Right ventricle myocardium superior (tissue), 1 donor: ENCODE results near the gene RAVER2. TPM values are rescaled to one million over a fixed set of nuclear protein-coding genes. Genes with fewer than 3 reads are reported as not detected.
"Not testable (repeated sequence)": the region's sequence is repeated elsewhere in the genome, so short reads cannot be mapped to it uniquely, and the experiment has no call there.

Experiments used
- ATAC-seq: fragments of 200-7000 bp; cut with Tn5 transposase; one replicate; pipeline ENCODE4 v1.9.1; 2020; ENCODE audit warnings: mild to moderate bottlenecking; ENCODE audit not compliant: poor library complexity
- DNase-seq: peaks from one replicate; pipeline ENCODE4 v3.0.0-alpha.2; 2020
- intact Hi-C: fragments of 100-400 bp; cut with DNase I; formaldehyde crosslinking; loops from one replicate; pipeline ENCODE4 v1.11.2; 2022
- long read RNA-seq: library from polyadenylated mRNA; unstranded; transcript quantifications from one replicate; pipeline ENCODE4 v2.0.0, GENCODE V29; 2021
- total RNA-seq: library from RNA; stranded (reverse); fragmentation: NEBNext Ultra II Directional; extraction: Animal tissue kit (Norgen Biotek cat#: 25700); gene quantifications from one replicate; pipeline ENCODE4 v1.2.1, GENCODE V29; 2021
- donor health status: DM: no; HTN: yes; CAD: no; lungs with severe emphysema.

RAVER2 gene
- total RNA-seq = 30.1 TPM
- long read RNA-seq, full-length matches to known transcripts = 67 of 91 reads
- long read RNA-seq, partial matches to known transcripts = 15 of 91 reads
- long read RNA-seq, other reads (novel, unspliced or antisense) = 9 of 91 reads

DNA sequence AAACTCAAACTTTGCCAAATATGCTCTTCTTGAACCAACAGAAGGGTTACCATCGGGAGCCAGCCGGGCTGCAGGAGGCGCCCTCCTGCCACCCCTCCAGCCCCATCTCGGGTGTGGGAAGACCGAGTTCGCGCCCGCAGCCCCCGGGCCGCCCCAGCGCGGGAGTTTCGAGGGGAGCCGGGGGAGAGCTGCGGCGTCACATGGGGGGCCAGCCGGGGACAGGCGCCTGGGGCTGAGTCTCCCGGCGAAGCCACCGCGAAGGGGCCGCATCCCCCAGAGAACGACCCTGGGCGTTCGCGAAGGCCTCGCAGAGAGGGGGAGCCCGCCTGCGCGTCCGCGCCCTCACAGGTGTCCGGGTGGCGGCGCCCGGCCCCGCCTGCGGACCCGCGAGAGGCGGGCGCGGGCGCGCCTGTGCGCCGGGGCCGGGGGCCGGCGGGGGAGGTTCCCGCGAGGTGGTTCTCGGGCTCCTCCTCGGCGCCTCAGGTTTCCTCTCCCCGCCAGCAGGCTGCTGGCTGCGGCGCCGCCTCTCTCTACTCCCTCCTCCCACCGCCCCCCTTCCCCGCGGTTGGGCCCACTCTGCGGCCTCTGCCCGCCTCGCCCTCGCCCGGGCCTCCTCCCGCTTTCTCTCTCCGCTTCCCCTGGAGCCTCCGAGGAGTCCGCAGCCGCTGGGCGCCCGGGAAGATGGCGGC lies at the start of gene RAVER2:
RAVER2 (plus strand) TSS at position 584 of the 689 bp plus-strand sequence; CDS start at position 682, 98 bp downstream.
- intact Hi-C loops = loop anchor here (10.0 kb wide), 1 partner anchor 80 kb away; no protein-coding TSS in a partner anchor
- ATAC-seq (peak; percentile 87), DNase-seq (peak; percentile 85)

DNA sequence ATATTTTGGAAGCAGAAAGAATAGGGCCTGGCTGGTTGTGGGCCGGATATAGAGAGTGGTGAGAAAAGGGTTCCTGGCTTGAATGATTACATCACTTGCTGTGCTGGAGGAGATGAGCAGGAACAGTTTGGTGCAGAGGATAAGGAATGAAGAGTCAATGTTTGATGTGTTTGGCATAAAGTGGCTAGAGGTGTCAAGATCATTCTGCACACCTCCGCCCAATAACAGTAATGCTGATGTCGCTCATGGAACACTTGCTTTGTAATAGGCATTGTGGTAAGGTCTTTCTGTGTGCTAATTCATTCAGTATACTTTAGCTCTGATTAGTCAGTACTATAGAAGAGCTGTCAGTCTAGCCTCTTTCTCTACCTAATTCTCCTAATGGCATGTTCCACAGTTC lies 48.0 kb upstream of the RAVER2 start:
- DNase-seq (no peak), ATAC-seq (no peak)
- intact Hi-C loops = no loop called here

- ATAC-seq = no peak
- no peak for DNase-seq
- intact Hi-C loops = no loop called here
These were observed 45.5 kb upstream of the RAVER2 start for GRCh38 chr1:64699327-64699726.

- DNase-seq = no peak
- ATAC-seq = no peak
- intact Hi-C loops = no loop called here
These were observed 43.8 kb upstream of the RAVER2 start for GRCh38 chr1:64701071-64701470.

DNA sequence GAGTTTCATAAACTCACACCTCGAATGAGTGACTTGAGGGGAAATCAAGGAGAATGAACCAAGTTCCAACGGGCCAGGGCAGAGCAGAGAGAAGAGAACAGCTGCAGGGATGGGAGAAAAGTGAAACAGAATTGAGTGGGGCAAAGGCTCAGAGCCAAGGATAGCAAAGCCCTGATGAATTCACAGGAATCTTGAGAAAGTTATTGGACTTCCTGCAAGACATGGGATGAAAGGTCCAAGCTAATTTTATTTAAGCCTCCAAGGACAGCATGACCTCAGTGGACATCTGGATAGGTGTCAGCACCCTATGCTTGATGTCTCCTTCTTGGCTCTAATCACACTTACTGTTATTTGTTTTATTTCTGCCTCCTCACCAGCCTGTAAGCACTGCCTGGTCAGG lies 43.0 kb upstream of the RAVER2 start:
- peak; percentile 81 for ATAC-seq
- DNase-seq = no peak
- intact Hi-C loops = no loop called here

- DNase-seq, intact Hi-C loops, ATAC-seq: not testable (repeated sequence)
These were observed 42.2 kb upstream of the RAVER2 start for GRCh38 chr1:64702670-64703069.

- intact Hi-C loops = no loop called here
- DNase-seq = no peak
- ATAC-seq = no peak
These were observed 41.3 kb upstream of the RAVER2 start for GRCh38 chr1:64703600-64703999.

GRCh38 chr1:64705591-64705990 lies 39.3 kb upstream of the RAVER2 start:
- intact Hi-C loops = no loop called here
- no peak for ATAC-seq
- no peak for DNase-seq

DNA sequence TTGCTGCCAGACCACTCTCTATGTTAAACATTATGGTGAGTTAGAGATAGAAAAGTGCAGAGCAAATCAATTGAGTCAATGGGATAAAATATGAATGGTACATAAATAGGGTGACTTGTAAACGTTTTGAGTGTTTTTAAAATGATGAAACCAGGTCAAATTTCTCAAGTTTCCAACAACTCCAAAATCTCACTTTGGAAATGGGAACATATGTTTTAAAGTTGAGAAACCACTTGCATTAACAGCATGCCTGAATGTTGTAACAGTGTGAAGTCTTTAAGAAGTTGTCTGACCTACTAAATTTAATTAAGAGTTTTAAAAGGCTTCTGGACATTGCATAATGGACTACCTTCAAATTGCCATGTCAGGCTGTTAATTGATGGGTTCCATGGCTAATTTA lies 33.6 kb upstream of the RAVER2 start:
- intact Hi-C loops = no loop called here
- ATAC-seq (no peak), DNase-seq (no peak)

GRCh38 chr1:64712049-64712448 lies 32.8 kb upstream of the RAVER2 start:
- DNase-seq (no peak), ATAC-seq (no peak)
- intact Hi-C loops = no loop called here

DNA sequence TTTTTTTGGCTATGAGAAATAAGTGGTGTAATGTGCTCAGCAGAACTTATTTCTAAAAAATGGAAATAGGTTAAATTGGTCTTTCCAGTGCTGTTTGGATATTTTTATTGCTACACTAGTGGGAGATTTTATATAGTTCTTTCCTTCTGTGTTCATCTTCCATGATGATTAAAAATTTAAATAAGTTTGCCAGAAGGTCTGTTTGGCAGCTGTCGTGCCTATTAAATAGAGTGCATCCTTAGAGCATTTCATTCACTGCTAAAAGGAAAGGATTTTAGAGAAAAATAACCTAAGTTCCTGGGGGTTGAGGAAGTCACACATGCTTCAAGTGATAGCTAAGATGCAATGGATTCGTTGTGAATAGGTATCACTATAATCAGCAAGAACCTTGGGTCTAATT lies 29.7 kb upstream of the RAVER2 start:
- no peak for DNase-seq

DNA sequence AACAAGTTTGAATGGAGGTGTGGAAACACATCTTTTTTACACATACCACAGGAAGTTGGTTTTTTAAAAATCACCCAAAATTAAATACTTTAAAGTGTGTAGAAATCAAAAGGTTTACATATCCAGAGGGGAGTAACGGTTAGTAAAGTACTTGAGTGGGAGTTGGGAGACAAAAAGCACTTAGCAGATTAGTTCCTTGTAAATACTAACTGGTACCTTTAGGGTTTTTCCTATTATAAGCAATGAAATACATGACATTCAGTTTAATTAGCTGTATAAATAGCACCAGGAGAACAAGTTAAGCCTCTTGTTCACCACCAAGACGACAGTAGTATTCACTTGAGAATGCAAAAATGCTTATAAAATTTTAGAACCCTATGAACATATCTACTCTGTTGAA lies 23.7 kb upstream of the RAVER2 start:
- no peak for DNase-seq
- no peak for ATAC-seq
- intact Hi-C loops = no loop called here

More for the DNA sequence above, 29.7 kb upstream of the RAVER2 start:
- ATAC-seq = no peak
- intact Hi-C loops = no loop called here

DNA sequence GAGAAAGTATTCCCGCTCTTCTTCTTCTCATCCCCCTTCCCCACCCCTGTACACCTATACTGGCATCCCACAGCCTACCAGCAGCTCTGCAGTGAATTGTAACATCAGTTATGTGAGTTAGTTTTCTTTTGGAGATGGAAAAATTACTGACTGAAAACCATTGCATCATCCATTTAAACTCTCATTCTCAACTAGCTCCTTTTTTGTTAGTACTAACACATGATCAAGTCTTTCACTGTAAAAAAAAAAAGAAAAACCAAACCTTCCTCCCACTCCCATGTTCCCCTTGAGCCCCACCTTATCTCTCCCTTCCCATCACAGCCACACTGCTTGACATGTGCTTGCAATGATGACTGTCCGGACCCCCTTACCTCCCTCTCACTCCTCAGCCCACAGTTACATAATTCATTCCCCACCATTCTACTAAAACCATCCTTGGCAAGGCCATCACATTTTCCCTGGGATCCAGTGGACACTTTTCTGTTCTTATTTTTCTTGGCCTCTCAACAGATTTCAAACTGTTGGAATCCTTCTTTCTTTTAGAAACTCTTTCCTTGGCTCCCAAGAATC lies 23.2 kb upstream of the RAVER2 start:
- intact Hi-C loops = no loop called here
- ATAC-seq = peak; percentile 56
- no peak for DNase-seq

- intact Hi-C loops = no loop called here
- ATAC-seq = no peak
- no peak for DNase-seq
These were observed 17.0 kb upstream of the RAVER2 start for GRCh38 chr1:64727861-64728260.

DNA sequence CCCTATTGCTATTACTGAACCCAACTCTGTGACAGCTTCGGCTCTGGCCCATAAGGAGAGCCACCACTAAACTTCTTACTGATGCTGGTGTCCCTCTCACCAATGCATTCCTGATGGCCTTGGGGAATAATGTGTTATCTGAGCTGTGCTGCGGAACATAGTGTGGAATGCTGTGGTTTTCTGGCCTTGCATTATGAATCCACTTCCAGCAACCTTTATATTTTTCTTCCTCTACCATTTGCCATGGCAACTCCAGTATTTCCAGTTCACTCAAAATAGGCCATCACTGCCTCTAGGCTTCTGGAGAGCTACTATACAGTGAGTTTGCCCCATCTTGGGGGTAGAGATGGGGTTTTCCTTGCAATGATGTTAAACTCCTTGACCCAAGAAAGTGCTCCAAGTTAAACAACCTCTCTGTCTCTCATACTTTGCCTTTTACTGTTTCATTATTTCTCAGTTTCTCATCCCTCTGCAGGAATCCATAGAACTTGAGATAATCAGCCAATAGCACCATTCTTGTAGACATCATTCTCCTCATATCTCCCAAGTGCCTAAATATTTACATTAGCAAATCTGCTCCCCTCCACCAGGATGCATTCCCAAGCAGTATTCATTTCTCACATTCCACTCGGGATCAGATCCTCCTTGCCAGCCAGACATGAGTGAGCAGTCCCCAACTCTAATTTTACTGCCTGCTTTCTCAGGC lies 11.1 kb upstream of the RAVER2 start:
- ATAC-seq = no peak
- DNase-seq = no peak
- intact Hi-C loops = no loop called here

DNA sequence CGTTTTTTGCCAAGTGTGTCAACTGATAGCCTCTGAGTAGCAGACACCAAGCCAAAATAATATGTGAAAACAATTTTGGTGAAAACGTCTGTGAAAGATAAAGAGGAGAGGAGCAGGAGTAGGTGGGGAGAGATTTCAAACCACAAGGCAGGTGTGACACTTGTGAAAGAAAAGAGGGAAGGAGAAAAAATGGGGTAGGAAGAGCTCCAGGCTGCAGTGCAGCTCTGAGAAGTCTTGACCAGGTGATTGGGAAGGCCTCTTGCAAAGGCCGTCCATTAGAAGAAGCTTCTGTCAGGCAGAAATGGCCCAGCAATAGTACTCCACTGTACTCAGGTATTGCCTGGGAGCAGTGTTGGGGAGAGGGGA lies 10.6 kb upstream of the RAVER2 start:
- intact Hi-C loops = no loop called here
- ATAC-seq (no peak), DNase-seq (no peak)

DNA sequence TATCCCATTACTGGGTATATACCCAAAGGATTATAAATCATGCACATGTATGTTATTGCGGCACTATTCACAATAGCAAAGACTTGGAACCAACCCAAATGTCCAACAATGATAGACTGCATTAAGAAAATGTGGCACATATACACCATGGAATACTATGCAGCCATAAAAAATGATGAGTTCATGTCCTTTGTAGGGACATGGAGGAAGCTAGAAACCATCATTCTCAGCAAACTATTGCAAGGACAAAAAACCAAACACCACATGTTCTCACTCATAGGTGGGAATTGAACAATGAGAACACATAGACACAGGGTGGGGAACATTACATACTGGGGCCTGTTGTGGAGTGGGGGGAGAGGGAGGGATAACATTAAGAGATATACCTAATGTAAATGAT lies 4.2 kb upstream of the RAVER2 start:
- DNase-seq, ATAC-seq: not testable (repeated sequence)
- intact Hi-C loops = loop anchor here (10.0 kb wide), 1 partner anchor 84 kb away; no protein-coding TSS in a partner anchor

GRCh38 chr1:64743954-64744491 lies 852 bp upstream of the RAVER2 start:
- DNase-seq = no peak
- intact Hi-C loops = loop anchor here (10.0 kb wide), 1 partner anchor 81 kb away; no protein-coding TSS in a partner anchor

More at GRCh38 chr1:64743954-64744491, 852 bp upstream of the RAVER2 start:
- ATAC-seq = no peak
